SU-DHL-6 (cell line): ENCODE results near the gene PLXNB2.

Experiments used
- EZH2phosphoT487 ChIP-seq: fragments of 200-600 bp; sonication (generic), shearing (Covaris generic); conservative IDR thresholded peaks from 2 replicates; pipeline ENCODE4 v1.6.1; 2018; ENCODE audit warnings: mild to moderate bottlenecking, antibody characterized with exemption, low read length, moderate library complexity, mixed read lengths
- TF ChIP-seq, protein P1 (sequence below): fragments of 200-600 bp; sonication (generic); IDR thresholded peaks from one replicate; pipeline ENCODE4 v1.5.1; 2017; ENCODE audit warnings: antibody characterized with exemption, mild to moderate bottlenecking, low read length, moderate library complexity; ENCODE audit not compliant: insufficient read depth, poor library complexity, severe bottlenecking

DNA sequence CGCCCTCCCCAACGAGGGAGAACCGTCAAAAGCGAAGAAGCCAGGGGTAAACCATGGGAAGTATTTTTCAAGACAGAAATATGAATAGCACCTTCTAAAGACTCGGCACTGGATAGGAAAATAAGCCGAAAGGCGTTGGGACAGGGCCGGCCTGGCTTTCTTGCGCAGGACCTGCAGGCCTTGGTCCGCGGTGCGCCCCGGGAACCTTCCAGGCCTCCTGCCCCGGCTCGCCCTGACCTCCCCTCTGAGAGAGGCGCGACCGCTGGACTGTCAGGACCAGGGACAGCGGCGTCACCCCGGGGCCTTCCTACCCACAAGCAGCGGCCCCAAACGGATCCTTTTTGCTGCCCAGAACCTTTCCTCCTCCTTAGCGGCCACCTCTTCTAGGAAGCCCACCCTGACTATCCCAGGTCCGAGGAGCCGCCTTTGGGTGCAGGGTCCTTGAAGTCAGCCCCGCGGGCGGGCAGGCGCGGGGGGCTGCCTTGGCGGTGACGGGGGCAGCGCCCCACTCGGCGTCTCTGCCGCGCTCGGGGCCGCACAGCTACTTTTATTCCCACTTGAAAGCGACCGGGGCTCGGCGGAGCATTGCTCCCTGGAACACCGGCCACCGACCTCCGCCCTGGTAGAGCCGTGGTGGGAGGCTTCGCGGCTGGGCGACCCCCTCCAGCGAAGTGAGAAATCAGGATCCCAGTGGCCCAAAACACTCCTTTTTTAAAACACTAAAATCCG, 36.6 kb downstream of the PLXNB2 start:
- TF ChIP-seq EZH2phosphoT487: 0 out of 2 replicates have a peak, but pooled peaks have one; percentile 59
- TF ChIP-seq, protein P1, sequence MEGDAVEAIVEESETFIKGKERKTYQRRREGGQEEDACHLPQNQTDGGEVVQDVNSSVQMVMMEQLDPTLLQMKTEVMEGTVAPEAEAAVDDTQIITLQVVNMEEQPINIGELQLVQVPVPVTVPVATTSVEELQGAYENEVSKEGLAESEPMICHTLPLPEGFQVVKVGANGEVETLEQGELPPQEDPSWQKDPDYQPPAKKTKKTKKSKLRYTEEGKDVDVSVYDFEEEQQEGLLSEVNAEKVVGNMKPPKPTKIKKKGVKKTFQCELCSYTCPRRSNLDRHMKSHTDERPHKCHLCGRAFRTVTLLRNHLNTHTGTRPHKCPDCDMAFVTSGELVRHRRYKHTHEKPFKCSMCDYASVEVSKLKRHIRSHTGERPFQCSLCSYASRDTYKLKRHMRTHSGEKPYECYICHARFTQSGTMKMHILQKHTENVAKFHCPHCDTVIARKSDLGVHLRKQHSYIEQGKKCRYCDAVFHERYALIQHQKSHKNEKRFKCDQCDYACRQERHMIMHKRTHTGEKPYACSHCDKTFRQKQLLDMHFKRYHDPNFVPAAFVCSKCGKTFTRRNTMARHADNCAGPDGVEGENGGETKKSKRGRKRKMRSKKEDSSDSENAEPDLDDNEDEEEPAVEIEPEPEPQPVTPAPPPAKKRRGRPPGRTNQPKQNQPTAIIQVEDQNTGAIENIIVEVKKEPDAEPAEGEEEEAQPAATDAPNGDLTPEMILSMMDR: no peak
